Measurements from ENCODE around the gene RAPGEF6. TPM values are rescaled to one million over a fixed set of nuclear protein-coding genes. Genes with fewer than 3 reads are reported as not detected.

Gene RAPGEF6
- total RNA-seq, 2 donors from 2014 or later: 16.5 to 50.0 TPM

GRCh38 chr5:131545845-131546244 is 89.2 kb downstream of the RAPGEF6 start:
- no peaks in the 10 kb centered on the region for H3K27me3 ChIP-seq (replicated peaks; ENCODE audit: insufficient read depth)
- ATAC-seq (ENCODE audit: insufficient number of reproducible peaks, low FRiP score, low read depth): no peak
- no peaks in the 10 kb centered on the region for H3K4me1 ChIP-seq (ENCODE audit: control insufficient read depth in 1 of 2, low read depth in 2 of 2)
- H3K4me3 ChIP-seq: no peak overlapping the region
- no peaks in the 10 kb centered on the region for H3K9me3 ChIP-seq
- no peak for DNase-seq (ENCODE audit: low spot score)
- no peak overlapping the region for H3K27ac ChIP-seq
- H3K36me3 ChIP-seq: no peaks in the 10 kb centered on the region
- no peak for TF ChIP-seq CTCF (IDR thresholded peaks at IDR 0.05)

GRCh38 chr5:131542723-131543122 is 92.3 kb downstream of the RAPGEF6 start:
- H3K27ac ChIP-seq: no peak overlapping the region
- no peak for ATAC-seq (ENCODE audit: insufficient number of reproducible peaks, low FRiP score, low read depth)
- no peaks in the 10 kb centered on the region for H3K36me3 ChIP-seq
- H3K27me3 ChIP-seq (replicated peaks; ENCODE audit: insufficient read depth): no peaks in the 10 kb centered on the region
- no peaks in the 10 kb centered on the region for H3K9me3 ChIP-seq
- no peak for DNase-seq (ENCODE audit: low spot score)
- no peak for TF ChIP-seq CTCF (IDR thresholded peaks at IDR 0.05)
- H3K4me1 ChIP-seq (ENCODE audit: control insufficient read depth in 1 of 2, low read depth in 2 of 2): no peaks in the 10 kb centered on the region
- no peak overlapping the region for H3K4me3 ChIP-seq

GRCh38 chr5:131541762-131542161 is 93.3 kb downstream of the RAPGEF6 start:
- H3K9me3 ChIP-seq: no peaks in the 10 kb centered on the region
- DNase-seq (ENCODE audit: low spot score) (no peak), ATAC-seq (ENCODE audit: insufficient number of reproducible peaks, low FRiP score, low read depth) (no peak)
- no peaks in the 10 kb centered on the region for H3K27me3 ChIP-seq (replicated peaks; ENCODE audit: insufficient read depth)
- no peak overlapping the region for H3K27ac ChIP-seq
- no peak for TF ChIP-seq CTCF (IDR thresholded peaks at IDR 0.05)
- H3K36me3 ChIP-seq: no peaks in the 10 kb centered on the region
- no peak overlapping the region for H3K4me3 ChIP-seq
- peaks cover 0 to 3% of the 10 kb centered on the region in 2 donors for H3K4me1 ChIP-seq (ENCODE audit: control insufficient read depth in 1 of 2, low read depth in 2 of 2)

GRCh38 chr5:131541071-131541470 is 94.0 kb downstream of the RAPGEF6 start:
- no peak for TF ChIP-seq CTCF (IDR thresholded peaks at IDR 0.05)
- no peak for ATAC-seq (ENCODE audit: insufficient number of reproducible peaks, low FRiP score, low read depth)
- peaks cover 0 to 10% of the 10 kb centered on the region in 2 donors for H3K4me1 ChIP-seq (ENCODE audit: control insufficient read depth in 1 of 2, low read depth in 2 of 2)
- H3K4me3 ChIP-seq: no peak overlapping the region
- H3K27me3 ChIP-seq (replicated peaks; ENCODE audit: insufficient read depth): no peaks in the 10 kb centered on the region
- H3K27ac ChIP-seq: no peak overlapping the region
- DNase-seq (ENCODE audit: low spot score): no peak
- H3K9me3 ChIP-seq: no peaks in the 10 kb centered on the region
- H3K36me3 ChIP-seq: no peaks in the 10 kb centered on the region

- H3K27me3 ChIP-seq (replicated peaks; ENCODE audit: insufficient read depth): no peaks in the 10 kb centered on the region
- TF ChIP-seq CTCF (IDR thresholded peaks at IDR 0.05): no peak
- no peak overlapping the region for H3K27ac ChIP-seq
- H3K4me3 ChIP-seq: no peak overlapping the region
- no peak for DNase-seq (ENCODE audit: low spot score)
- ATAC-seq (ENCODE audit: insufficient number of reproducible peaks, low FRiP score, low read depth): no peak
- no peaks in the 10 kb centered on the region for H3K36me3 ChIP-seq
- no peaks in the 10 kb centered on the region for H3K9me3 ChIP-seq
- H3K4me1 ChIP-seq (ENCODE audit: control insufficient read depth in 1 of 2, low read depth in 2 of 2): peaks cover 3 to 15% of the 10 kb centered on the region in 2 donors
Measured at GRCh38 chr5:131539251-131539650, 95.8 kb downstream of the RAPGEF6 start.

Measured in thoracic aorta (tissue), 2 donors.